Spleen (tissue), 11 donors: ENCODE results near the gene CELF1. TPM values are rescaled to one million over a fixed set of nuclear protein-coding genes. Genes with fewer than 3 reads are reported as not detected.

ENCODE experiments used
- DNase-seq: peaks from one replicate; pipeline ENCODE4 v3.0.0-alpha.2; 2020
- H3K27ac ChIP-seq, 8 donors: fragments of 200-600 bp; sonication (generic) in 7 of 8; 1 replicate in 4 of 8; 2 replicates in 4 of 8; pipeline versions ENCODE4 v1.5.0 to v1.8.0; 2016 to 2021; ENCODE audit warnings: inconsistent platforms in 4 of 8, mild to moderate bottlenecking in 4 of 8, moderate library complexity in 1 of 8
- H3K27me3 ChIP-seq, 7 donors: fragments of 200-600 bp; sonication (generic) in 6 of 7; replicated peaks in 1 of 7; 1 replicate in 4 of 7; 2 replicates in 3 of 7; pipeline versions ENCODE4 v1.5.0 to v1.8.0; 2016 to 2021; ENCODE audit warnings: inconsistent platforms in 3 of 7, mild to moderate bottlenecking in 1 of 7
- H3K36me3 ChIP-seq, 6 donors: fragments of 200-600 bp; sonication (generic) in 5 of 6; 1 replicate in 4 of 6; 2 replicates in 2 of 6; pipeline versions ENCODE4 v1.5.0 to v1.8.0; 2016 to 2021; ENCODE audit warnings: inconsistent platforms in 2 of 6
- H3K4me1 ChIP-seq, 6 donors: fragments of 200-600 bp; sonication (generic) in 5 of 6; 1 replicate in 3 of 6; 2 replicates in 3 of 6; pipeline versions ENCODE4 v1.5.0 to v1.8.0; 2016 to 2021; ENCODE audit warnings: inconsistent platforms in 3 of 6
- H3K4me3 ChIP-seq, 8 donors: fragments of 200-600 bp; sonication (generic) in 7 of 8; 1 replicate in 4 of 8; 2 replicates in 4 of 8; pipeline versions ENCODE4 v1.5.0 to v1.8.0; 2016 to 2021; ENCODE audit warnings: inconsistent platforms in 4 of 8, mild to moderate bottlenecking in 4 of 8, moderate library complexity in 2 of 8
- H3K9me3 ChIP-seq, 8 donors: fragments of 200-600 bp; sonication (generic) in 7 of 8; 1 replicate in 4 of 8; 2 replicates in 4 of 8; pipeline versions ENCODE4 v1.5.0 to v1.8.0; 2016 to 2021; ENCODE audit warnings: inconsistent platforms in 4 of 8
- CTCF ChIP-seq, 11 experiments: fragments of 200-600 bp in 7 of 11; fragments of 450-650 bp in 4 of 11; sonication (generic) in 4 of 11; IDR thresholded peaks in 8 of 11; conservative IDR thresholded peaks in 3 of 11; 1 replicate in 7 of 11; 2 replicates in 4 of 11; pipeline versions ENCODE4 v1.4.0 to v1.8.0; 2016 to 2021; ENCODE audit warnings: antibody characterized with exemption in 11 of 11, inconsistent platforms in 4 of 11, mild to moderate bottlenecking in 1 of 11
- POLR2A ChIP-seq, 3 donors: fragments of 450-650 bp; IDR thresholded peaks; one replicate each; pipeline ENCODE4 v1.5.1; 2017; ENCODE audit warnings: antibody characterized with exemption in 3 of 3, mild to moderate bottlenecking in 1 of 3
- POLR2AphosphoS5 ChIP-seq, 3 donors: sonication (generic); formaldehyde crosslinking; IDR thresholded peaks; one replicate each; pipeline ENCODE4 v1.5.1; 2017; ENCODE audit warnings: antibody characterized with exemption in 3 of 3
- WGBS, 5 donors: extraction: QIAGEN DNeasy Blood & Tissue Kit in 3 of 5; methylation state at CpG; one replicate each; pipeline versions ENCODE4 v1.1.5 to v1.1.7; 2013 to 2018; 5-methylcytosine and 5-hydroxymethylcytosine counted together
- intact Hi-C: fragments of 100-400 bp; cut with DNase I; formaldehyde crosslinking; loops from one replicate; pipeline ENCODE4 v1.15.0; 2023; ENCODE audit warnings: low total_unique reads
- polyA plus RNA-seq, 3 donors: library from polyadenylated mRNA; stranded (reverse); fragments of 200-250 nt; gene quantifications; one replicate each; pipeline ENCODE4 v1.2.1, GENCODE V29; 2013
- total RNA-seq, 7 donors: library from RNA; depleted of rRNA in 3 of 7; stranded (reverse); fragments of >200 nt in 3 of 7; fragmentation: NEBNext Ultra II Directional in 4 of 7; extraction: Animal tissue kit (Norgen Biotek cat#: 25700) in 4 of 7; gene quantifications; one replicate each; pipeline versions ENCODE4 v1.1.0 to v1.2.1, GENCODE V29; 2016 to 2021
- donor health status: healthy with polysubstance abuse.
- donor health status: DM: no; HTN: no; CAD: no; lungs with moderate emphysema.
- donor health status: DM: no; HTN: no; CAD: no.
- donor health status: Bipolar disorder and iron deficiency.
- donor health status: healthy.
- donor health status: DM: no; HTN: no; CAD: no.
- donor health status: DM: yes; HTN: yes; CAD: no.

The CELF1 gene
- total and polyA plus RNA-seq, 10 donors, result 18.5 to 171 (median 116) TPM

GRCh38 chr11:47480762-47481161, 72.2 kb downstream of the CELF1 start:
- no peak for TF ChIP-seq CTCF (IDR thresholded peaks at IDR 0.05 in 8 of 11, conservative IDR thresholded peaks at IDR 0.05 in 3 of 11)
- no peaks in the 10 kb centered on the region for H3K4me1 ChIP-seq
- WGBS, 5 donors, result 87 to 96% (median 89%) methylated on average over 6 of the region's 6 CpGs
- H3K27me3 ChIP-seq, result no peaks in the 10 kb centered on the region
- H3K36me3 ChIP-seq, result peaks cover 5 to 100% (median 98%) of the 10 kb centered on the region in 6 donors
- H3K27ac ChIP-seq, result no peak overlapping the region
- intact Hi-C loops, result no loop called here
- no peak for DNase-seq
- H3K9me3 ChIP-seq, result no peaks in the 10 kb centered on the region
- no peak overlapping the region for H3K4me3 ChIP-seq

GRCh38 chr11:47478651-47479329, 74.1 kb downstream of the CELF1 start:
- no peak for DNase-seq
- WGBS, 5 donors, result 91 to 97% (median 95%) methylated on average over 5 of the region's 5 CpGs
- Histone ChIP-seq H3K4me3 (no peak overlapping the region), H3K9me3 (no peaks in the 10 kb centered on the region), H3K4me1 (no peaks in the 10 kb centered on the region), H3K27ac (no peak overlapping the region), H3K27me3 (no peaks in the 10 kb centered on the region), H3K36me3 (peaks cover 5 to 100% (median 99%) of the 10 kb centered on the region in 6 donors)
- TF ChIP-seq CTCF (IDR thresholded peaks at IDR 0.05 in 8 of 11, conservative IDR thresholded peaks at IDR 0.05 in 3 of 11), result no peak
- TF ChIP-seq POLR2A (IDR thresholded peaks at IDR 0.05), result no peak
- no peak for TF ChIP-seq POLR2AphosphoS5 (IDR thresholded peaks at IDR 0.05)
- intact Hi-C loops, result no loop called here

GRCh38 chr11:47477753-47478152, 75.2 kb downstream of the CELF1 start:
- Histone ChIP-seq H3K27me3 (no peaks in the 10 kb centered on the region), H3K4me1 (no peaks in the 10 kb centered on the region), H3K9me3 (no peaks in the 10 kb centered on the region), H3K36me3 (peaks cover 2 to 100% (median 99%) of the 10 kb centered on the region in 6 donors), H3K4me3 (no peak overlapping the region), H3K27ac (no peak overlapping the region)
- 76 to 92% (median 86%) methylated on average over 4 of the region's 4 CpGs for WGBS, 5 donors
- TF ChIP-seq POLR2AphosphoS5 (IDR thresholded peaks at IDR 0.05) (no peak), POLR2A (IDR thresholded peaks at IDR 0.05) (no peak), CTCF (IDR thresholded peaks at IDR 0.05 in 8 of 11, conservative IDR thresholded peaks at IDR 0.05 in 3 of 11) (no peak)
- DNase-seq, result no peak
- intact Hi-C loops, result no loop called here

GRCh38 chr11:47477323-47477722, 75.6 kb downstream of the CELF1 start:
- Histone ChIP-seq H3K27ac (no peak overlapping the region), H3K4me1 (no peaks in the 10 kb centered on the region), H3K9me3 (no peaks in the 10 kb centered on the region), H3K36me3 (peaks cover 0 to 100% (median 99%) of the 10 kb centered on the region in 6 donors), H3K4me3 (no peak overlapping the region), H3K27me3 (no peaks in the 10 kb centered on the region)
- no peak for DNase-seq
- TF ChIP-seq POLR2A (IDR thresholded peaks at IDR 0.05) (no peak), CTCF (IDR thresholded peaks at IDR 0.05 in 8 of 11, conservative IDR thresholded peaks at IDR 0.05 in 3 of 11) (no peak), POLR2AphosphoS5 (IDR thresholded peaks at IDR 0.05) (no peak)
- intact Hi-C loops, result no loop called here
